ENCODE measurements around the gene TMEM91. TPM values are rescaled to one million over a fixed set of nuclear protein-coding genes. Genes with fewer than 3 reads are reported as not detected.
A peak's percentile ranks its signal among the peaks of the same experiment; 100 is the strongest.

Gene TMEM91
- total RNA-seq, 1 experiment from 2014 or later = 5.3 TPM

DNA sequence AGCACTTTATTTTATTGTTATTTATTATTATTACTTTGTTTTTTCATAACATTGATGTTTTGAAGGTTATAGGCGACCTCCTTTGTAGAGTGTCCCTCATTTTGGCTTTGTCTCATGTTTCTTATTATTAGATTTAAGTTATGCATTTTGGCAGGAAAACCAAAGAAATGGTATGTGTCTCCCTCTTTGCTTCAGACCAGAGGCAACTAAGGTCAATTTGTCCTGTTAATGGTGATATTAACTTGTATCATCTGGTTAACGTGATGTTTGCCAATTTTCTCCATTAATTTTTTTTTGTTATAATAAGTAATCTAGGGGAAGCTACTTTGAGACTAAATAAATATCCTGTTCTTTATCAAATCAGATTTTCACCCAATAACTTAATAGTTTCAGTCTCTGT, 3.8 kb upstream of the TMEM91 start (continued):
- TF ChIP-seq, protein P1, sequence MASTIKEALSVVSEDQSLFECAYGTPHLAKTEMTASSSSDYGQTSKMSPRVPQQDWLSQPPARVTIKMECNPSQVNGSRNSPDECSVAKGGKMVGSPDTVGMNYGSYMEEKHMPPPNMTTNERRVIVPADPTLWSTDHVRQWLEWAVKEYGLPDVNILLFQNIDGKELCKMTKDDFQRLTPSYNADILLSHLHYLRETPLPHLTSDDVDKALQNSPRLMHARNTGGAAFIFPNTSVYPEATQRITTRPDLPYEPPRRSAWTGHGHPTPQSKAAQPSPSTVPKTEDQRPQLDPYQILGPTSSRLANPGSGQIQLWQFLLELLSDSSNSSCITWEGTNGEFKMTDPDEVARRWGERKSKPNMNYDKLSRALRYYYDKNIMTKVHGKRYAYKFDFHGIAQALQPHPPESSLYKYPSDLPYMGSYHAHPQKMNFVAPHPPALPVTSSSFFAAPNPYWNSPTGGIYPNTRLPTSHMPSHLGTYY (CRISPR knock-in tag; IDR thresholded peaks at IDR 0.05) = no peak
- TF ChIP-seq, protein P2, sequence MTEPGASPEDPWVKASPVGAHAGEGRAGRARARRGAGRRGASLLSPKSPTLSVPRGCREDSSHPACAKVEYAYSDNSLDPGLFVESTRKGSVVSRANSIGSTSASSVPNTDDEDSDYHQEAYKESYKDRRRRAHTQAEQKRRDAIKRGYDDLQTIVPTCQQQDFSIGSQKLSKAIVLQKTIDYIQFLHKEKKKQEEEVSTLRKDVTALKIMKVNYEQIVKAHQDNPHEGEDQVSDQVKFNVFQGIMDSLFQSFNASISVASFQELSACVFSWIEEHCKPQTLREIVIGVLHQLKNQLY (CRISPR knock-in tag; IDR thresholded peaks at IDR 0.05) = no peak
- no peak for TF ChIP-seq HMGA2 (CRISPR knock-in tag; IDR thresholded peaks at IDR 0.05)

DNA sequence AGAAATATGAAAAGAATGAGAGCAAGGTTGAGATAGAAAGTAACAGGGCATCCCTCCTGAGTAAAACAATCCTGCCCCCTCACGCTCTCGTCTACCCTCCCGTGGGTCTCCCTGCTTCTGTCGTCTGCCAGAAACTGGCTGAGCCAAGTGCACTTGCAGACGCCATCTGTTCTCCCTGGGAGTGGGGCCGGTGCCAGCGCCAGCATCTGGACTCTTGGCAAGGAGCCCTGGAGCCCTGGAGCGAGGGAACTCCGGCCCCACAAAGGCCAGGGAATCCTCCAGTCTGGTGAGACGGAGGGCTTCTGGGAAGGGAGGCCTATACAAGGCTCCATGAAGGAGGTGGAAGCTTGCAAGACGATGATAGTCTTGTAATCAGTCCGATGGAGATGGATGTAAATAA, 2.3 kb upstream of the TMEM91 start:
- no peak for ATAC-seq
- TF ChIP-seq, protein P2 (CRISPR knock-in tag; IDR thresholded peaks at IDR 0.05) = no peak
- TF ChIP-seq, protein P3, sequence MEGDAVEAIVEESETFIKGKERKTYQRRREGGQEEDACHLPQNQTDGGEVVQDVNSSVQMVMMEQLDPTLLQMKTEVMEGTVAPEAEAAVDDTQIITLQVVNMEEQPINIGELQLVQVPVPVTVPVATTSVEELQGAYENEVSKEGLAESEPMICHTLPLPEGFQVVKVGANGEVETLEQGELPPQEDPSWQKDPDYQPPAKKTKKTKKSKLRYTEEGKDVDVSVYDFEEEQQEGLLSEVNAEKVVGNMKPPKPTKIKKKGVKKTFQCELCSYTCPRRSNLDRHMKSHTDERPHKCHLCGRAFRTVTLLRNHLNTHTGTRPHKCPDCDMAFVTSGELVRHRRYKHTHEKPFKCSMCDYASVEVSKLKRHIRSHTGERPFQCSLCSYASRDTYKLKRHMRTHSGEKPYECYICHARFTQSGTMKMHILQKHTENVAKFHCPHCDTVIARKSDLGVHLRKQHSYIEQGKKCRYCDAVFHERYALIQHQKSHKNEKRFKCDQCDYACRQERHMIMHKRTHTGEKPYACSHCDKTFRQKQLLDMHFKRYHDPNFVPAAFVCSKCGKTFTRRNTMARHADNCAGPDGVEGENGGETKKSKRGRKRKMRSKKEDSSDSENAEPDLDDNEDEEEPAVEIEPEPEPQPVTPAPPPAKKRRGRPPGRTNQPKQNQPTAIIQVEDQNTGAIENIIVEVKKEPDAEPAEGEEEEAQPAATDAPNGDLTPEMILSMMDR (IDR thresholded peaks at IDR 0.05) = no peak
- TF ChIP-seq ZNF121 (CRISPR knock-in tag; IDR thresholded peaks at IDR 0.05) (no peak), RORB (CRISPR knock-in tag; IDR thresholded peaks at IDR 0.05) (no peak), ZNF671 (CRISPR knock-in tag; IDR thresholded peaks at IDR 0.05) (no peak), CBFB (CRISPR knock-in tag; IDR thresholded peaks at IDR 0.05; ENCODE audit: low read depth) (no peak), TEAD4 (CRISPR knock-in tag; IDR thresholded peaks at IDR 0.05) (no peak), ZNF396 (CRISPR knock-in tag; IDR thresholded peaks at IDR 0.05; ENCODE audit: borderline replicate concordance) (no peak), ELF4 (CRISPR knock-in tag; IDR thresholded peaks at IDR 0.05; ENCODE audit: low read depth) (no peak), FOXJ3 (CRISPR knock-in tag; IDR thresholded peaks at IDR 0.05; ENCODE audit: borderline replicate concordance) (no peak), CREM (CRISPR knock-in tag; IDR thresholded peaks at IDR 0.05) (no peak)
- TF ChIP-seq, protein P4, sequence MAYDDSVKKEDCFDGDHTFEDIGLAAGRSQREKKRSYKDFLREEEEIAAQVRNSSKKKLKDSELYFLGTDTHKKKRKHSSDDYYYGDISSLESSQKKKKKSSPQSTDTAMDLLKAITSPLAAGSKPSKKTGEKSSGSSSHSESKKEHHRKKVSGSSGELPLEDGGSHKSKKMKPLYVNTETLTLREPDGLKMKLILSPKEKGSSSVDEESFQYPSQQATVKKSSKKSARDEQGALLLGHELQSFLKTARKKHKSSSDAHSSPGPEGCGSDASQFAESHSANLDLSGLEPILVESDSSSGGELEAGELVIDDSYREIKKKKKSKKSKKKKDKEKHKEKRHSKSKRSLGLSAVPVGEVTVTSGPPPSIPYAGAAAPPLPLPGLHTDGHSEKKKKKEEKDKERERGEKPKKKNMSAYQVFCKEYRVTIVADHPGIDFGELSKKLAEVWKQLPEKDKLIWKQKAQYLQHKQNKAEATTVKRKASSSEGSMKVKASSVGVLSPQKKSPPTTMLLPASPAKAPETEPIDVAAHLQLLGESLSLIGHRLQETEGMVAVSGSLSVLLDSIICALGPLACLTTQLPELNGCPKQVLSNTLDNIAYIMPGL (CRISPR knock-in tag; IDR thresholded peaks at IDR 0.05) = no peak
- TF ChIP-seq, protein P5, sequence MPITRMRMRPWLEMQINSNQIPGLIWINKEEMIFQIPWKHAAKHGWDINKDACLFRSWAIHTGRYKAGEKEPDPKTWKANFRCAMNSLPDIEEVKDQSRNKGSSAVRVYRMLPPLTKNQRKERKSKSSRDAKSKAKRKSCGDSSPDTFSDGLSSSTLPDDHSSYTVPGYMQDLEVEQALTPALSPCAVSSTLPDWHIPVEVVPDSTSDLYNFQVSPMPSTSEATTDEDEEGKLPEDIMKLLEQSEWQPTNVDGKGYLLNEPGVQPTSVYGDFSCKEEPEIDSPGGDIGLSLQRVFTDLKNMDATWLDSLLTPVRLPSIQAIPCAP (CRISPR knock-in tag; IDR thresholded peaks at IDR 0.05) = no peak
- TF ChIP-seq, protein P6, sequence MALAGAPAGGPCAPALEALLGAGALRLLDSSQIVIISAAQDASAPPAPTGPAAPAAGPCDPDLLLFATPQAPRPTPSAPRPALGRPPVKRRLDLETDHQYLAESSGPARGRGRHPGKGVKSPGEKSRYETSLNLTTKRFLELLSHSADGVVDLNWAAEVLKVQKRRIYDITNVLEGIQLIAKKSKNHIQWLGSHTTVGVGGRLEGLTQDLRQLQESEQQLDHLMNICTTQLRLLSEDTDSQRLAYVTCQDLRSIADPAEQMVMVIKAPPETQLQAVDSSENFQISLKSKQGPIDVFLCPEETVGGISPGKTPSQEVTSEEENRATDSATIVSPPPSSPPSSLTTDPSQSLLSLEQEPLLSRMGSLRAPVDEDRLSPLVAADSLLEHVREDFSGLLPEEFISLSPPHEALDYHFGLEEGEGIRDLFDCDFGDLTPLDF (CRISPR knock-in tag; IDR thresholded peaks at IDR 0.05) = no peak
- H3K27me3 Mint-ChIP-seq (ENCODE audit: low read depth) = peaks cover 14% of the 10 kb centered on the region
- peak overlapping the region; percentile 83 for H3K27ac Mint-ChIP-seq
- H3K4me3 Mint-ChIP-seq = no peak overlapping the region
- ChIA-PET POLR2A (no interaction called here), CTCF (interaction anchor here (1.0 to 6.2 kb wide), 2 partner anchors 9 to 21 kb away, joined by 4 to 45 read pairs; partner anchors contain the start of gene B9D2)
- H3K4me1 Mint-ChIP-seq = peaks cover 17% of the 10 kb centered on the region
- no peaks in the 10 kb centered on the region for H3K36me3 Mint-ChIP-seq
- H3K9me3 Mint-ChIP-seq = no peaks in the 10 kb centered on the region
- no peak for DNase-seq (ENCODE audit: low spot score)

Data from WTC11 (cell line).